Measurements from ENCODE around the gene AVPR2. TPM values are rescaled to one million over a fixed set of nuclear protein-coding genes. Genes with fewer than 3 reads are reported as not detected.

The AVPR2 gene
- total RNA-seq, 1 donor from 2014 or later, result not detected

DNA sequence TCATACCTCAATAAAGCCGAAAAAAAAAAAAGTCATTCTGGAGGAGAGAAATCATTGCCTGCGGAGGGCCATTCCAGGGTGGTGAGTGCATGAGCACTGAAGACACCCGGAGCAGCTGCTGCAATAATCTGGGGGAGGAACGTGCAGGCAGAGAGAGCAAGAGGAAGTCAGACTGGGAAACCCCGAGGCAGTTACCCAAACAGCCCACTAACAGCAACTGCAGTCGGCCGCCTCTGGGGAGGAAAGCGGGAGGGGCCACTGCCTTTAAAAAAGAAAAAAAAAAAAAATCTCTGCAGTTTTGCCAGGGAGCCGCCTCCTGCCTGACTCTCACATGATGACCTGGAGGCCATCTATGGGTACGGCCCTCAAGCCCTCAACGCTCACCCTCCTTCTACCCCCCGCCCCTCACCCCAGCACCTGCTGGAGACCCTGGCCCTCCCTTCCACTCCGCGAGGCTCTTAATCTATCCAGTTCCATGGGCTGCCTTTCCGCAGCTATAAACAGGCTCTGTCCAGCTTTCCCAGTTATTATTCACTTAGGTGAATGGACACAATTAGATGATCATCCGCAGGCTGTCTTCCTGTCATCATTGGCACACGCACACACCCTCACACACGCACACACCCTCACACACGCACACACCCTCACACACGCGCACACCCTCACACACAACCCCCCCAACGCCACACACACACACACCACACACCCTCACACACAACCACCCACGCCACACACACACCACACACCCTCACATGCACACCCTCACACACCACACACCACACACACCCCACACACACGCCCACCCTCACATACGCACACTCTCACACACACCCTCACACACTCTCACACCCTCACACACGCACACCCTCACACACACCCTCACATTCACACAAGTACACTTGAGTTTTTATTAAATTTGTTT is 3.4 kb upstream of the AVPR2 start:
- peak; percentile 51 for DNase-seq
- H3K4me3 Mint-ChIP-seq (ENCODE audit: unreplicated experiment), result peak overlapping the region; percentile 57
- H3K9me3 Mint-ChIP-seq (ENCODE audit: unreplicated experiment), result no peaks in the 10 kb centered on the region
- H3K36me3 Mint-ChIP-seq (ENCODE audit: unreplicated experiment), result no peaks in the 10 kb centered on the region
- peaks cover 4% of the 10 kb centered on the region for H3K27me3 Mint-ChIP-seq (ENCODE audit: unreplicated experiment)
- peak overlapping the region; percentile 91 for H3K27ac Mint-ChIP-seq (ENCODE audit: unreplicated experiment)
- TF ChIP-seq CTCF (IDR thresholded peaks at IDR 0.05; ENCODE audit: partially characterized antibody, unreplicated experiment), result no peak
- peaks cover 16% of the 10 kb centered on the region for H3K4me1 Mint-ChIP-seq (ENCODE audit: low read depth, unreplicated experiment)

- peak overlapping the region; percentile 91 for H3K27ac Mint-ChIP-seq (ENCODE audit: unreplicated experiment)
- no peaks in the 10 kb centered on the region for H3K9me3 Mint-ChIP-seq (ENCODE audit: unreplicated experiment)
- no peak overlapping the region for H3K4me3 Mint-ChIP-seq (ENCODE audit: unreplicated experiment)
Observed at GRCh38 chrX:153901753-153902140, 2.7 kb upstream of the AVPR2 start.

GRCh38 chrX:153902385-153902784 is 2.1 kb upstream of the AVPR2 start:
- Mint-ChIP-seq H3K36me3 (ENCODE audit: unreplicated experiment) (no peaks in the 10 kb centered on the region), H3K4me3 (ENCODE audit: unreplicated experiment) (no peak overlapping the region), H3K4me1 (ENCODE audit: low read depth, unreplicated experiment) (peaks cover 15% of the 10 kb centered on the region), H3K27ac (ENCODE audit: unreplicated experiment) (no peak overlapping the region), H3K9me3 (ENCODE audit: unreplicated experiment) (no peaks in the 10 kb centered on the region), H3K27me3 (ENCODE audit: unreplicated experiment) (peaks cover 4% of the 10 kb centered on the region)
- no peak for TF ChIP-seq CTCF (IDR thresholded peaks at IDR 0.05; ENCODE audit: partially characterized antibody, unreplicated experiment)
- DNase-seq, result no peak

More at GRCh38 chrX:153901753-153902140, 2.7 kb upstream of the AVPR2 start:
- no peak for DNase-seq
- no peak for TF ChIP-seq CTCF (IDR thresholded peaks at IDR 0.05; ENCODE audit: partially characterized antibody, unreplicated experiment)
- Mint-ChIP-seq H3K27me3 (ENCODE audit: unreplicated experiment) (peaks cover 4% of the 10 kb centered on the region), H3K36me3 (ENCODE audit: unreplicated experiment) (no peaks in the 10 kb centered on the region), H3K4me1 (ENCODE audit: low read depth, unreplicated experiment) (peaks cover 15% of the 10 kb centered on the region)

GRCh38 chrX:153903238-153903980 is 1.1 kb upstream of the AVPR2 start:
- DNase-seq, result no peak
- no peak for TF ChIP-seq CTCF (IDR thresholded peaks at IDR 0.05; ENCODE audit: partially characterized antibody, unreplicated experiment)
- H3K4me1 Mint-ChIP-seq (ENCODE audit: low read depth, unreplicated experiment), result peaks cover 15% of the 10 kb centered on the region
- no peaks in the 10 kb centered on the region for H3K9me3 Mint-ChIP-seq (ENCODE audit: unreplicated experiment)
- peak overlapping the region; percentile 9 for H3K4me3 Mint-ChIP-seq (ENCODE audit: unreplicated experiment)
- no peaks in the 10 kb centered on the region for H3K36me3 Mint-ChIP-seq (ENCODE audit: unreplicated experiment)
- peak overlapping the region; percentile 46 for H3K27ac Mint-ChIP-seq (ENCODE audit: unreplicated experiment)
- H3K27me3 Mint-ChIP-seq (ENCODE audit: unreplicated experiment), result peaks cover 4% of the 10 kb centered on the region

Data from glutamatergic neuron (in vitro differentiated cells).